Measurements from ENCODE around the gene LPAR4.

DNA sequence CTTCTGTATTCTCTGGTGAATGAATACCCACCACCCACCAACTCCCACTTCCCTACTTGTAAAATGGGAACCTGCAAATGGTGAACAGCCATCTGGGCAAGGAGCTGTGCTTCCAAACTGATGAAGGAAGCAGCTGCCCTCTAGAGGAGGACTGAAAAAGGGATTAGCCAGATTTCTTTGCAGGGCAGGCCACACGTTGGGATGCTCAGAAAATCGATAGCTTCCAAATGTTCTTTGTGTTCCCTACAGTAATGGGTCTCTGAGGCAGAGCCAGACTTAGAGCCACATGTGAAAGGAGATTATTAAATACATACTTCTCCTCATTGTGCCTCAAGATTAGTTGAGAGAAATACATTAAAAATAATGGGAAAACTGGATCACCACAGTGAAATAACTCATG lies 39.3 kb upstream of the LPAR4 start:
- TF ChIP-seq EP300 (IDR thresholded peaks at IDR 0.05) (no peak), POLR2A (IDR thresholded peaks at IDR 0.05) (no peak)
- TF ChIP-seq, protein P1, sequence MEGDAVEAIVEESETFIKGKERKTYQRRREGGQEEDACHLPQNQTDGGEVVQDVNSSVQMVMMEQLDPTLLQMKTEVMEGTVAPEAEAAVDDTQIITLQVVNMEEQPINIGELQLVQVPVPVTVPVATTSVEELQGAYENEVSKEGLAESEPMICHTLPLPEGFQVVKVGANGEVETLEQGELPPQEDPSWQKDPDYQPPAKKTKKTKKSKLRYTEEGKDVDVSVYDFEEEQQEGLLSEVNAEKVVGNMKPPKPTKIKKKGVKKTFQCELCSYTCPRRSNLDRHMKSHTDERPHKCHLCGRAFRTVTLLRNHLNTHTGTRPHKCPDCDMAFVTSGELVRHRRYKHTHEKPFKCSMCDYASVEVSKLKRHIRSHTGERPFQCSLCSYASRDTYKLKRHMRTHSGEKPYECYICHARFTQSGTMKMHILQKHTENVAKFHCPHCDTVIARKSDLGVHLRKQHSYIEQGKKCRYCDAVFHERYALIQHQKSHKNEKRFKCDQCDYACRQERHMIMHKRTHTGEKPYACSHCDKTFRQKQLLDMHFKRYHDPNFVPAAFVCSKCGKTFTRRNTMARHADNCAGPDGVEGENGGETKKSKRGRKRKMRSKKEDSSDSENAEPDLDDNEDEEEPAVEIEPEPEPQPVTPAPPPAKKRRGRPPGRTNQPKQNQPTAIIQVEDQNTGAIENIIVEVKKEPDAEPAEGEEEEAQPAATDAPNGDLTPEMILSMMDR (IDR thresholded peaks at IDR 0.05): no peak
